Right lobe of liver (tissue), 6 donors: ENCODE measurements around the gene FBXL5. TPM values are rescaled to one million over a fixed set of nuclear protein-coding genes. Genes with fewer than 3 reads are reported as not detected.

Source experiments
- ATAC-seq, 4 donors: fragments of 200-7000 bp; cut with Tn5 transposase; one replicate each; pipeline ENCODE4 v1.9.1; 2020; ENCODE audit warnings: mild to moderate bottlenecking in 4 of 4, moderate library complexity in 4 of 4
- DNase-seq, 3 donors: peaks; one replicate each; pipeline ENCODE4 v3.0.0-alpha.2; 2020
- H3K27ac ChIP-seq, 3 donors: fragments of 200-600 bp; one replicate each; pipeline ENCODE4 v1.8.0; 2022
- H3K27me3 ChIP-seq, 2 donors: fragments of 200-600 bp; one replicate each; pipeline ENCODE4 v1.8.0; 2022
- H3K36me3 ChIP-seq, 4 donors: fragments of 200-600 bp; sonication (generic) in 1 of 4; one replicate each; pipeline versions ENCODE4 v1.5.1 to v1.8.0; 2017 to 2022; ENCODE audit warnings: control low read depth in 1 of 4
- H3K4me1 ChIP-seq, 4 donors: fragments of 200-600 bp; sonication (generic) in 1 of 4; one replicate each; pipeline versions ENCODE4 v1.5.1 to v1.8.0; 2017 to 2022; ENCODE audit warnings: control low read depth in 1 of 4
- H3K4me3 ChIP-seq, 3 donors: fragments of 200-600 bp; one replicate each; pipeline ENCODE4 v1.8.0; 2022
- H3K9me3 ChIP-seq, 4 donors: fragments of 200-600 bp; sonication (generic) in 1 of 4; one replicate each; pipeline versions ENCODE4 v1.5.1 to v1.8.0; 2017 to 2022; ENCODE audit warnings: control low read depth in 1 of 4
- POLR2A ChIP-seq: fragments of 450-650 bp; IDR thresholded peaks from one replicate; pipeline ENCODE4 v1.6.1; 2017; ENCODE audit warnings: antibody characterized with exemption, mild to moderate bottlenecking
- WGBS: methylation state at CpG from one replicate; pipeline ENCODE4 v1.1.6; 2018; ENCODE audit warnings: low coverage, low lambda C conversion rate; ENCODE audit not compliant: insufficient coverage; ENCODE audit errors: missing lambda C conversion rate; 5-methylcytosine and 5-hydroxymethylcytosine counted together
- intact Hi-C, 2 donors: fragments of 100-400 bp; cut with DNase I; formaldehyde crosslinking; loops; one replicate each; pipeline versions ENCODE4 v1.11.2 to v1.14.1; 2022
- total RNA-seq, 6 experiments: library from RNA; depleted of rRNA in 2 of 6; stranded (reverse); fragments of >200 nt in 2 of 6; fragmentation: NEBNext Ultra II Directional in 3 of 6; extraction: Animal tissue kit (Norgen Biotek cat#: 25700) in 3 of 6; gene quantifications; one replicate each; pipeline versions ENCODE4 v1.1.0 to v1.2.4, GENCODE V29; 2016 to 2023
- TF ChIP-seq, protein P1 (sequence below), 4 donors: fragments of 200-600 bp in 3 of 4; fragments of 450-650 bp in 1 of 4; IDR thresholded peaks; one replicate each; pipeline versions ENCODE4 v1.5.1 to v1.8.0; 2016 to 2022; ENCODE audit warnings: antibody characterized with exemption in 4 of 4, mild to moderate bottlenecking in 2 of 4
- donor health status: DM: no; HTN: yes; CAD: no.
- donor health status: DM: no; HTN: no; CAD: no.
- donor health status: DM: no; HTN: no; CAD: no.
- donor health status: DM: no; HTN: yes; CAD: no.
- donor health status: DM: no; HTN: yes; CAD: no.

Gene FBXL5
- total RNA-seq, 6 experiments from 2014 or later = 38.3 to 59.5 (median 46.8) TPM

DNA sequence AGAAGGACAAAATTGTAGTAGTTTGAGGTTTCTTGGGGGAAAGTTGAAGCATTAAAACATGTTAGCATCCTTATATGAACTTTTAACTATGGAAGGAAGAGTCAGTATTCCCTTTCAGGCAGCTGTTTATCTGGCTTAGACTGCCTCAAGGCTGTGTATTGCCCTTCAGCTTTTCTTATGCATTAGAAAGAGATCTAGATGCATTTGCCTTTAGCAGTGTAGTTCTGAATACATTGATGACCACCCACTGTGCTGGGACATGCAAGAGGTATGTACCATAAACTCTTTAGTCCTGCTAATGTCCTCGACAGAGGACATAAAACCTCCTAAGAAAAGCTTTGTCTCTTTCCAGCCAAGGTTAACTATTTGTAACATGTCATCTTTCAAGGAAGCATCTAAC lies 29.3 kb upstream of the FBXL5 start:
- ATAC-seq = no peak
- peaks cover 0 to 4% (median 2%) of the 10 kb centered on the region in 4 donors for H3K4me1 ChIP-seq
- no peak overlapping the region for H3K4me3 ChIP-seq
- peaks cover 0 to 19% (median 0%) of the 10 kb centered on the region in 4 donors for H3K36me3 ChIP-seq
- H3K27me3 ChIP-seq = no peaks in the 10 kb centered on the region
- 100% methylated on average over 1 of the region's 1 CpG for WGBS
- intact Hi-C loops = no loop called here
- no peaks in the 10 kb centered on the region for H3K9me3 ChIP-seq
- DNase-seq = no peak
- H3K27ac ChIP-seq = no peak overlapping the region
- no peak for TF ChIP-seq POLR2A
- TF ChIP-seq, protein P1, sequence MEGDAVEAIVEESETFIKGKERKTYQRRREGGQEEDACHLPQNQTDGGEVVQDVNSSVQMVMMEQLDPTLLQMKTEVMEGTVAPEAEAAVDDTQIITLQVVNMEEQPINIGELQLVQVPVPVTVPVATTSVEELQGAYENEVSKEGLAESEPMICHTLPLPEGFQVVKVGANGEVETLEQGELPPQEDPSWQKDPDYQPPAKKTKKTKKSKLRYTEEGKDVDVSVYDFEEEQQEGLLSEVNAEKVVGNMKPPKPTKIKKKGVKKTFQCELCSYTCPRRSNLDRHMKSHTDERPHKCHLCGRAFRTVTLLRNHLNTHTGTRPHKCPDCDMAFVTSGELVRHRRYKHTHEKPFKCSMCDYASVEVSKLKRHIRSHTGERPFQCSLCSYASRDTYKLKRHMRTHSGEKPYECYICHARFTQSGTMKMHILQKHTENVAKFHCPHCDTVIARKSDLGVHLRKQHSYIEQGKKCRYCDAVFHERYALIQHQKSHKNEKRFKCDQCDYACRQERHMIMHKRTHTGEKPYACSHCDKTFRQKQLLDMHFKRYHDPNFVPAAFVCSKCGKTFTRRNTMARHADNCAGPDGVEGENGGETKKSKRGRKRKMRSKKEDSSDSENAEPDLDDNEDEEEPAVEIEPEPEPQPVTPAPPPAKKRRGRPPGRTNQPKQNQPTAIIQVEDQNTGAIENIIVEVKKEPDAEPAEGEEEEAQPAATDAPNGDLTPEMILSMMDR (IDR thresholded peaks at IDR 0.05) = no peak

DNA sequence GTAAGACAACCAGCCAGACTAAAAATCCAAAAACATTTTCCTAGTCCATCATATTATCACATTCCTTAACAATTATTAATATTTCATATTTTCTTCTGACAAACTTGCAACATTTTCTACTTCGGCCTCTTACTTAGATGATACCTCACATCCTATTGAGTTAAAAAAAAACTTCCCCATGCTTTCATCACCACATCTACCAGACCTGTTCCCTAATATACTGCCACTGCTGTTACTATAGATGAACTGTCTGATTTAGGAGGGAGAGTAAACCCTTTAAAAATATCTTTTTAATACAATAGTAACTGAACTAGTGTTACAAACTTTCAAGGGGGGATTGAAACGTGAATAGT lies 28.0 kb upstream of the FBXL5 start:
- Histone ChIP-seq H3K4me1 (peaks cover 0 to 5% (median 2%) of the 10 kb centered on the region in 4 donors), H3K27me3 (no peaks in the 10 kb centered on the region), H3K36me3 (peaks cover 0 to 13% (median 0%) of the 10 kb centered on the region in 4 donors), H3K27ac (peak overlapping the region in 1 of 3 donors; percentile 95), H3K9me3 (no peaks in the 10 kb centered on the region), H3K4me3 (no peak overlapping the region)
- no peak for ATAC-seq
- WGBS = 60% methylated on average over 2 of the region's 2 CpGs
- TF ChIP-seq, protein P1 (IDR thresholded peaks at IDR 0.05) = no peak
- no peak for TF ChIP-seq POLR2A
- intact Hi-C loops = no loop called here
- DNase-seq = no peak

DNA sequence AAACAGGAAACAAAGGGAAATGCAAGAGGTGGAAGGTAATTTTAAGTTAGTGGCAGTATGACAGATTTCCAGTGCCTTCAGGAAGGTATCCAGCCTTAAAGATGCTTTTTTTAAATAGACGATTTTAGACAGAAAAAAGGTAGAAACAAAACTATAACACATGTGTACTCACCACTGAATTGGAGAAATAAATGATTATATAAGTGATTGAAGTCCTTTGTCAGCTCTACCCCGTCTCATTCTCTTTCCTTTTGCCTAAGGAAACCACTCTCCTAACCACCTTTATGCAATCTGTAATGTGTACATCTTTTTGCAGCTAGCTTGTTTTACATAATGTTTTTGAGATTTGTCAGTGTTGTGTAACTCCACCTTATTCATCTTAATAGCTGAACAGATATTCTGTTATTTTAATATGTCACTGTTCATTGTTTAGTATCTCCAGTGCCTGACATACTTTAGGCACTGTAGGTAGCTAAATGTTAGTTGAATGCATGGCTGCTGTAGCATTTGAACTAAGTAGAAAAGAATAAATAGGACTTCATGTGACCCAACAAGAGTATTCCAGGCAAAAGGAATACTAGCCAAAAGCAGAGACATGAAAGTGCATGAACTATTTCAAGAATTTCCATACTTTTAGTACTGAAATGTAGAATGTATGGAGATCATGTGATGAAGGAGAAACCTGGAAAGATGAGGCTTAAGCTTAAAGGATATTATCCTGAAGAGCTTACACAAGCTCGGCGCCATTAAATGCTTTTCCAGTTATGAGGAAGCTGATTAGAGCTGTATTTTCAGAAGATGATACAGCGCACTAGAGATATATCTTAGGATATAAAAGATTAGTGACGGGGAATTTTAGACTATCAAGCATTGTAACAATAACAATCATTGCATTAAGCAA lies 27.3 kb upstream of the FBXL5 start:
- intact Hi-C loops = no loop called here
- Histone ChIP-seq H3K9me3 (no peaks in the 10 kb centered on the region), H3K4me3 (peak overlapping the region; percentile 68 to 76 (median 72)), H3K27me3 (no peaks in the 10 kb centered on the region), H3K27ac (peak overlapping the region; percentile 92 to 95 (median 95)), H3K4me1 (peaks cover 0 to 8% (median 2%) of the 10 kb centered on the region in 4 donors), H3K36me3 (peaks cover 0 to 13% (median 0%) of the 10 kb centered on the region in 4 donors)
- 36% methylated on average over 6 of the region's 6 CpGs for WGBS
- ATAC-seq (no peak), DNase-seq (no peak)
- TF ChIP-seq, protein P1 (IDR thresholded peaks at IDR 0.05) = no peak

DNA sequence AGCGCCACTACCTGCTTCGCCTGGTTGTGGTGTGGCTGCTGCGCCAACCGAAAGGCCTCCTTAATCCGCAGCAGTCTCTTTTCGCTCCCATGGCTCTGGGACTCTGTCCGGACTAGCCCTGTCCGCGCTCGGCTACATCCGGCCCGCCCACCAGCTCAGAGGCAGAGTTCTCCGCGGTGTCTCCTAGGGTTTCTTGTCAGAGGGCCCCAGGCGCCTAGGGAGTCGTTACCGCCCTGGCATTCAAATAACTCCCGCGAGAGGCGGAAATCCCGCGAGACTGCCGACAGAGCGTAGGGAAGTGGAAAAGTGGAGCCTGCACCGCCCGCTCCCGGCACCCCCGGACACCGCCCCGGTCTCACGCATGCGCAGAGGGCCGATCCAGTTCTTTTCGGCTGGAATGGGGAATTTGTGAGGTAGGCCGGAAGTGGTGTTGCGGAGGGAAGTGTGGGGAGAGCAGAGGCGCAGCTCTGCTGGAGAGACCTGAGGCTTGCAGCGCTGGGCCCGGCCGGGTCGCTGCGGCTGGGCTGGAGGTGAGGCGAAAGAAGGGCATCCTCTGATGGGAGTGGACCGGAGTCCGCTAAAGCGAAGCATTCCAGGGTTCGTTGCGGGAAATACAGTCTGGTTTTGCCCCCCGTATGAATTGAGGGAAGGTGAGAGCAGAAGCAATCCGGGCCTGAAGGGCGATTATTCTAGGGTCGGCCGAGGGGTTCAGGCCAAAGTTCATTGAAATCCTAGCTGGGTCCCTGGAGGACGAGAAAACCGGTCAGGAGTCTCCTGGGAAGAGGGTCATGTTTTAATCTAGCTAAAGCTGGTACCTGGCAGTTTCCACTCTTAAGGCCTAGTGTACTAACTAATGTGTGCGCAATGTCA lies 26.4 kb upstream of the FBXL5 start, which contains the start of gene FAM200B:
FAM200B (plus strand) TSS at position 456 of the 870 bp plus-strand sequence. CDS start 5,151 bp downstream, outside the sequence.
- under 1% methylated on average over 45 of the region's 56 CpGs for WGBS
- DNase-seq = peak; percentile 99 to 100 (median 99)
- intact Hi-C loops = no loop called here
- TF ChIP-seq, protein P1 (IDR thresholded peaks at IDR 0.05) = peak in 1 of 4 donors; percentile 18
- TF ChIP-seq POLR2A = peak; percentile 98
- no peaks in the 10 kb centered on the region for H3K27me3 ChIP-seq
- no peaks in the 10 kb centered on the region for H3K9me3 ChIP-seq
- peak within 1 kb of the TSS; percentile 68 to 76 (median 72) for H3K4me3 ChIP-seq
- peak within 1 kb of the TSS; percentile 92 to 95 (median 95) for H3K27ac ChIP-seq
- peak; percentile 92 to 97 (median 94) for ATAC-seq
- peaks cover 0 to 5% (median 0%) of the 10 kb centered on the region in 4 donors for H3K36me3 ChIP-seq
- H3K4me1 ChIP-seq = peaks cover 0 to 16% (median 2%) of the 10 kb centered on the region in 4 donors
